Spleen (tissue), 7 donors: ENCODE measurements around the gene RFLNA.

Experiments
- CTCF ChIP-seq, 11 experiments: fragments of 200-600 bp in 7 of 11; fragments of 450-650 bp in 4 of 11; sonication (generic) in 4 of 11; IDR thresholded peaks in 8 of 11; conservative IDR thresholded peaks in 3 of 11; 1 replicate in 7 of 11; 2 replicates in 4 of 11; pipeline versions ENCODE4 v1.4.0 to v1.8.0; 2016 to 2021; ENCODE audit warnings: antibody characterized with exemption in 11 of 11, inconsistent platforms in 4 of 11, mild to moderate bottlenecking in 1 of 11
- POLR2A ChIP-seq, 3 donors: fragments of 450-650 bp; IDR thresholded peaks; one replicate each; pipeline ENCODE4 v1.5.1; 2017; ENCODE audit warnings: antibody characterized with exemption in 3 of 3, mild to moderate bottlenecking in 1 of 3
- donor health status: DM: no; HTN: no; CAD: no; lungs with moderate emphysema.
- donor health status: DM: no; HTN: no; CAD: no.
- donor health status: DM: no; HTN: no; CAD: no.

GRCh38 chr12:124352257-124352656 lies 57.4 kb downstream of the RFLNA start:
- no peak for TF ChIP-seq POLR2A (IDR thresholded peaks at IDR 0.05)
- no peak for TF ChIP-seq CTCF (IDR thresholded peaks at IDR 0.05 in 8 of 11, conservative IDR thresholded peaks at IDR 0.05 in 3 of 11)
